Stimulated activated memory B cell treated with anti-CD40 and anti-IgM and Interleukin-4, amounts not matched to agents 10 μg/mL and 1 μg/mL and 100 μg/mL, for 72 hours (primary cell): ENCODE measurements around the gene LDLRAD4.
"Not testable (repeated sequence)": the region's sequence is repeated elsewhere in the genome, so short reads cannot be mapped to it uniquely, and the experiment has no call there.

Source experiments
- ATAC-seq: fragments of 150-1000 bp; cut with Tn5 transposase; 2 replicates; pipeline ENCODE4 v1.10.0; 2021
- H3K27ac Mint-ChIP-seq: one replicate; pipeline ENCODE4 v1.8.0; 2022; ENCODE audit warnings: mild to moderate bottlenecking, mixed read lengths
- H3K27me3 Mint-ChIP-seq: one replicate; pipeline ENCODE4 v1.8.0; 2022; ENCODE audit warnings: mixed read lengths
- H3K36me3 Mint-ChIP-seq: one replicate; pipeline ENCODE4 v1.8.0; 2022; ENCODE audit warnings: mixed read lengths
- H3K4me1 Mint-ChIP-seq: one replicate; pipeline ENCODE4 v1.8.0; 2022; ENCODE audit warnings: mixed read lengths
- H3K4me3 Mint-ChIP-seq: one replicate; pipeline ENCODE4 v1.8.0; 2022; ENCODE audit warnings: mild to moderate bottlenecking, moderate library complexity, mixed read lengths
- H3K9me3 Mint-ChIP-seq: one replicate; pipeline ENCODE4 v1.8.0; 2022; ENCODE audit warnings: mixed read lengths

Gene LDLRAD4

GRCh38 chr18:13463526-13464210, 245.1 kb downstream of the LDLRAD4 start:
- Mint-ChIP-seq H3K27ac (peak overlapping the region; percentile 93), H3K4me3 (no peak overlapping the region), H3K36me3 (peaks cover 19% of the 10 kb centered on the region), H3K9me3 (peaks cover 6% of the 10 kb centered on the region), H3K27me3 (no peaks in the 10 kb centered on the region), H3K4me1 (peaks cover 46% of the 10 kb centered on the region)
- no peak for ATAC-seq

- Mint-ChIP-seq H3K9me3 (peaks cover 6% of the 10 kb centered on the region), H3K27ac (peak overlapping the region; percentile 93), H3K27me3 (no peaks in the 10 kb centered on the region), H3K4me3 (peak overlapping the region; percentile 95), H3K36me3 (peaks cover 25% of the 10 kb centered on the region), H3K4me1 (peaks cover 46% of the 10 kb centered on the region)
- ATAC-seq = peak; percentile 92
Measured at GRCh38 chr18:13464432-13465123, 246.0 kb downstream of the LDLRAD4 start.

GRCh38 chr18:13465124-13465446, 246.5 kb downstream of the LDLRAD4 start:
- no peaks in the 10 kb centered on the region for H3K27me3 Mint-ChIP-seq
- peaks cover 27% of the 10 kb centered on the region for H3K36me3 Mint-ChIP-seq
- peaks cover 6% of the 10 kb centered on the region for H3K9me3 Mint-ChIP-seq
- peaks cover 46% of the 10 kb centered on the region for H3K4me1 Mint-ChIP-seq
- peak overlapping the region; percentile 95 for H3K4me3 Mint-ChIP-seq
- peak; percentile 52 for ATAC-seq
- H3K27ac Mint-ChIP-seq = peak overlapping the region; percentile 93

- no peaks in the 10 kb centered on the region for H3K27me3 Mint-ChIP-seq
- peaks cover 27% of the 10 kb centered on the region for H3K36me3 Mint-ChIP-seq
- H3K4me1 Mint-ChIP-seq = peaks cover 46% of the 10 kb centered on the region
- no peak for ATAC-seq
- peaks cover 6% of the 10 kb centered on the region for H3K9me3 Mint-ChIP-seq
- H3K27ac Mint-ChIP-seq = peak overlapping the region; percentile 93
- peak overlapping the region; percentile 95 for H3K4me3 Mint-ChIP-seq
Measured at GRCh38 chr18:13465476-13465875, 246.9 kb downstream of the LDLRAD4 start.

- H3K36me3 Mint-ChIP-seq = peaks cover 52% of the 10 kb centered on the region
- no peak overlapping the region for H3K4me3 Mint-ChIP-seq
- H3K27me3 Mint-ChIP-seq = no peaks in the 10 kb centered on the region
- H3K4me1 Mint-ChIP-seq = peaks cover 10% of the 10 kb centered on the region
- no peak for ATAC-seq
- no peak overlapping the region for H3K27ac Mint-ChIP-seq
- peaks cover 2% of the 10 kb centered on the region for H3K9me3 Mint-ChIP-seq
Measured at GRCh38 chr18:13470516-13471197, 252.1 kb downstream of the LDLRAD4 start.

- Mint-ChIP-seq H3K36me3 (peaks cover 54% of the 10 kb centered on the region), H3K27ac (no peak overlapping the region), H3K4me1 (peaks cover 6% of the 10 kb centered on the region), H3K27me3 (no peaks in the 10 kb centered on the region), H3K4me3 (no peak overlapping the region), H3K9me3 (peaks cover 2% of the 10 kb centered on the region)
- peak; percentile 62 for ATAC-seq
Measured at GRCh38 chr18:13471198-13471845, 252.8 kb downstream of the LDLRAD4 start.

GRCh38 chr18:13471971-13472628, 253.5 kb downstream of the LDLRAD4 start:
- H3K4me3 Mint-ChIP-seq = no peak overlapping the region
- H3K27ac Mint-ChIP-seq = no peak overlapping the region
- no peaks in the 10 kb centered on the region for H3K27me3 Mint-ChIP-seq
- H3K36me3 Mint-ChIP-seq = peaks cover 46% of the 10 kb centered on the region
- no peaks in the 10 kb centered on the region for H3K4me1 Mint-ChIP-seq
- no peak for ATAC-seq
- H3K9me3 Mint-ChIP-seq = peaks cover 2% of the 10 kb centered on the region

GRCh38 chr18:13473751-13474150, 255.2 kb downstream of the LDLRAD4 start:
- no peaks in the 10 kb centered on the region for H3K4me1 Mint-ChIP-seq
- H3K4me3 Mint-ChIP-seq = no peak overlapping the region
- no peaks in the 10 kb centered on the region for H3K27me3 Mint-ChIP-seq
- H3K36me3 Mint-ChIP-seq = peaks cover 48% of the 10 kb centered on the region
- no peak overlapping the region for H3K27ac Mint-ChIP-seq
- ATAC-seq = no peak
- no peaks in the 10 kb centered on the region for H3K9me3 Mint-ChIP-seq

GRCh38 chr18:13474336-13474735, 255.8 kb downstream of the LDLRAD4 start:
- H3K9me3 Mint-ChIP-seq = no peaks in the 10 kb centered on the region
- H3K27ac Mint-ChIP-seq = no peak overlapping the region
- no peaks in the 10 kb centered on the region for H3K27me3 Mint-ChIP-seq
- ATAC-seq = no peak
- H3K36me3 Mint-ChIP-seq = peaks cover 46% of the 10 kb centered on the region
- no peaks in the 10 kb centered on the region for H3K4me1 Mint-ChIP-seq
- no peak overlapping the region for H3K4me3 Mint-ChIP-seq

GRCh38 chr18:13474907-13475545, 256.5 kb downstream of the LDLRAD4 start:
- Mint-ChIP-seq H3K9me3 (no peaks in the 10 kb centered on the region), H3K27ac (no peak overlapping the region)
- ATAC-seq = no peak

GRCh38 chr18:13476312-13476711, 257.8 kb downstream of the LDLRAD4 start:
- not testable (repeated sequence) for H3K27me3 Mint-ChIP-seq, ATAC-seq, H3K9me3 Mint-ChIP-seq, H3K27ac Mint-ChIP-seq, H3K4me3 Mint-ChIP-seq
- Mint-ChIP-seq H3K36me3 (peaks cover 42% of the 10 kb centered on the region), H3K4me1 (peaks cover 15% of the 10 kb centered on the region)

More at GRCh38 chr18:13474907-13475545, 256.5 kb downstream of the LDLRAD4 start:
- peaks cover 42% of the 10 kb centered on the region for H3K36me3 Mint-ChIP-seq
- H3K4me3 Mint-ChIP-seq = no peak overlapping the region
- no peaks in the 10 kb centered on the region for H3K27me3 Mint-ChIP-seq
- peaks cover 2% of the 10 kb centered on the region for H3K4me1 Mint-ChIP-seq

GRCh38 chr18:13477147-13477683, 258.7 kb downstream of the LDLRAD4 start:
- Mint-ChIP-seq H3K27ac (no peak overlapping the region), H3K4me1 (peaks cover 24% of the 10 kb centered on the region), H3K4me3 (no peak overlapping the region), H3K36me3 (peaks cover 42% of the 10 kb centered on the region), H3K27me3 (no peaks in the 10 kb centered on the region), H3K9me3 (no peaks in the 10 kb centered on the region)
- no peak for ATAC-seq

GRCh38 chr18:13480571-13481255, 262.2 kb downstream of the LDLRAD4 start:
- H3K4me1 Mint-ChIP-seq = peaks cover 30% of the 10 kb centered on the region
- no peaks in the 10 kb centered on the region for H3K9me3 Mint-ChIP-seq
- H3K36me3 Mint-ChIP-seq = peaks cover 17% of the 10 kb centered on the region
- peak overlapping the region; percentile 81 for H3K27ac Mint-ChIP-seq
- H3K27me3 Mint-ChIP-seq = no peaks in the 10 kb centered on the region
- ATAC-seq = no peak
- H3K4me3 Mint-ChIP-seq = no peak overlapping the region

GRCh38 chr18:13481331-13481730, 262.8 kb downstream of the LDLRAD4 start:
- no peaks in the 10 kb centered on the region for H3K27me3 Mint-ChIP-seq
- H3K36me3 Mint-ChIP-seq = peaks cover 14% of the 10 kb centered on the region
- peaks cover 30% of the 10 kb centered on the region for H3K4me1 Mint-ChIP-seq
- H3K9me3 Mint-ChIP-seq = no peaks in the 10 kb centered on the region
- H3K4me3 Mint-ChIP-seq = peak overlapping the region; percentile 55
- no peak for ATAC-seq
- peak overlapping the region; percentile 81 for H3K27ac Mint-ChIP-seq
